Measurements from ENCODE around the gene GABRB1. TPM values are rescaled to one million over a fixed set of nuclear protein-coding genes. Genes with fewer than 3 reads are reported as not detected.

GABRB1 gene
- total RNA-seq = not detected

GRCh38 chr4:47031011-47031678, at the start of gene GABRB1:
Gene GABRB1 (plus strand): TSS chr4:47031567.
- Histone ChIP-seq H3K4me3 (ENCODE audit: low read length) (no peak within 1 kb of the TSS), H3K9me3 (ENCODE audit: low read depth, low read length) (no peaks in the 10 kb centered on the region), H3K4me1 (ENCODE audit: insufficient read depth, low read length) (peaks cover 14% of the 10 kb centered on the region), H3K27me3 (ENCODE audit: insufficient read depth, low read length) (peaks cover 47% of the 10 kb centered on the region)

DNA sequence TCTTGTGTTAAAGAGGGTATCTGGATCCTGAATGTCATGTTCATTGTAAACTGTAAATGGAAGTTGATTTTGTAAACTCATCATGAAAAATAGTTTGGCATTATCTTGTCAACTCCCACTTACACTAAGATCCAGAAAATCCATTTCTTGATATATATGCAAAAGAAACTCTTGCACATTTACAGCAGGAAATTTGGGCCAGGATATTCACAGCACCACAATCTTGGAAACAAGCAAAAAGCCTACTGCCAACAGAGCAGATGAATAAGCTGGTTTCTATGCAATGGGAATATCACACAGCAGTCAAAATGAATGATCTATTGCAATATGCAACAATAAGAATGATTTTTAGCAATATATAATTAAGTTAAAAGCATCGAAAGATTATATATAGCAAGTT, 46.6 kb upstream of the GABRB1 start:
- peaks cover 7% of the 10 kb centered on the region for H3K27me3 ChIP-seq (ENCODE audit: insufficient read depth, low read length)
- H3K4me1 ChIP-seq (ENCODE audit: insufficient read depth, low read length) = no peaks in the 10 kb centered on the region
- H3K9me3 ChIP-seq (ENCODE audit: low read depth, low read length) = no peaks in the 10 kb centered on the region
- no peak overlapping the region for H3K4me3 ChIP-seq (ENCODE audit: low read length)

DNA sequence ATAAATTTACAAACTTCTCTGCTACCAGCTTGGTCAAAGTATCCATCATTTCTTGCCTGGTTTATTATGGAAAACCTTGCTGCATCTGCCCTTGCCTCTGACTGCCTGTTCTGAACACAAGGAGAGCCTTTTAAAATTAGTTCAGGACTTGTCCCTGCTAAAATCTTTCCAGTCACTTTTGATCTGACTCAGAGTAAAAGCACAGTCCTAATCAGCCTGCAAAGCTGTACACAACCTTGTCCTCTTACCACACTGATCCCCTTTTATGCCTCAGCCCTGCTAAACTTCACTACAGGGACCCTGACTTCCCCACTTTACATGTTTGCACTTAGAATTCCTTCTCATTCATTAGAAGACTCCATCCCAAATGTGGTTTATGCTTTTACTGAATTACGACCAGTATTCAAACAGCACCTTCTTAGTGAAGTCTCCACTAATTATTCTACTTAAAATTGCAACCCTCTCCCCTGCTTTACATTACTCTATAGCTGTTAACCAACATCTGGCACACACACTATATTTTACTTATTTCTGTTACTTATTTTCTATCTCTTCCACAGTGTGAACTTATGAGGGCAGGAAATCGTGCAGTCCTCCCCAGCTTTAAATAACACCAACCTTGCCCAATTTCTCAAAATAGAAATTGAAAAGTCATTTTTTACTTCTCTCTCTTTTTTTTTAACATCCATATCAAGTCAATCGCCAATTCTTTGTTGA, 44.3 kb upstream of the GABRB1 start:
- H3K4me3 ChIP-seq (ENCODE audit: low read length) = no peak overlapping the region
- H3K27me3 ChIP-seq (ENCODE audit: insufficient read depth, low read length) = peaks cover 18% of the 10 kb centered on the region
- H3K9me3 ChIP-seq (ENCODE audit: low read depth, low read length) = no peaks in the 10 kb centered on the region
- no peaks in the 10 kb centered on the region for H3K4me1 ChIP-seq (ENCODE audit: insufficient read depth, low read length)

DNA sequence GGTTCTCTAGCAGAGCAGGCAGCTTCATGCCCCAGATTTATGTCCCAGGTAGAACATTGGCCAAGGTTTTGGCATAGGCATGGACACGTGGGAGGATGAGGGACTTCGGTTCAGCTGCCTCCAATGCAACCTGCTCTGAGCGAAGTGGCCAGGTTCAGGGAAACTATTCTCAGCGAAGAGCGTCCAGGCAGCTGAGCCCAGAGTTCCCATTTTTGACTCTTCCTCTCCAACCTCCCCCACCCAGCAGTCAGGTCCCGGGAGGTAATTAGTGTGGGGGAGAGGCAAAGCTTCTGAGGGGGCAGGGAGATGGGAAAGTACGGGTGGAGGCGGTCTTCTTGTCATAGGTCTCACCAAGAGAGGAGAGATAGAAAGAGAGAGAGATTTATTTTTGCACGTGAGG, 39.0 kb upstream of the GABRB1 start:
- Histone ChIP-seq H3K9me3 (ENCODE audit: low read depth, low read length) (no peaks in the 10 kb centered on the region), H3K4me3 (ENCODE audit: low read length) (no peak overlapping the region), H3K27me3 (ENCODE audit: insufficient read depth, low read length) (peaks cover 62% of the 10 kb centered on the region), H3K4me1 (ENCODE audit: insufficient read depth, low read length) (peaks cover 13% of the 10 kb centered on the region)

DNA sequence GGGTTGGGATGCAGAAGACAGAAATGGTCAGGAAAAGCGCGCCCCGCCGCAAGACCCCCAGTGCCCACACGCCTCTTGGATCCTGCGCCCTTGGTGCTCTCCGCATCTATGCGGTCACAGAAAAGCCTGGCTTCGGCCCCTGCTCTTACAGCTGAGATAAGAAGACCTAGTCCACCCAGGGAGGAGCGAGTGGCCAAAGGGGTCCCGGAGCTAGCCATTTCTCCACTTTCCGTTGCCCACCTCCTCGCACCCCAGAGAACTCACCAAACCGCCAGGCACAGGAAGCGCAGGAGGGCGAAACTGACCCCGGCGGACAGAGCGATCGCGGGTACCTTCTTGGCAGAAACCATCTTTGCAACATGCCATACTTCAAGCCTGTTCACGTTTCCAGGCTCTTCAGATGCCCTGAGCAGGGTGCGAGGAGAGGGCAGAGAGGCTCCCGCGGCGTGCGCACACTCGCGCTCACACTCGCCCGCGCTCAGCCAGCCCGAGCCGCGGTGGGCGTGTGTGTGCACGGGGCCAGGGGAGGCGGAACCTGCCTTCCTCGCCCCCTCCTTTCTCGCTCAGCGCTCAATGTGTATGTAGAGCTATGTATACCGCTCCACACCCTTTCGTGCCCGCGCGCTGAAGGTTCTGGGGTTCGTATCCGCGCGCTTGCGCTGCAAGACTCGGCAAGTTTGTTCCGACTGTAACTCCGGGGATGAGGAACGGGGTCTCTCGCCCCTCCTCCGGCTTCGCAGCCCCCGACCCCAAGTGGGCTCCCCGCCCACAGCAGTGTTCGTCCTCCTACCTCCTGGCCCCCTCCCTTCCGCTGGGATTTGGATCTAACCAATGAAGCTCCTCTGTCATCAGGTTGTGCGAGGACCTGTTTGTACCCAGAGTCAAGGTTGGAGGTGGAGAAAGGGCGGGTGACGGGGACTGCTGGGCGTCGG, 38.0 kb upstream of the GABRB1 start, which contains the start of gene GABRA4:
Gene GABRA4, minus strand, starts transcription at position 507 of the 932 bp plus-strand sequence. Its CDS starts 157 bp downstream, at position 350.
- Histone ChIP-seq H3K27me3 (ENCODE audit: insufficient read depth, low read length) (peaks cover 62% of the 10 kb centered on the region), H3K4me1 (ENCODE audit: insufficient read depth, low read length) (peaks cover 13% of the 10 kb centered on the region), H3K9me3 (ENCODE audit: low read depth, low read length) (no peaks in the 10 kb centered on the region), H3K4me3 (ENCODE audit: low read length) (no peak within 1 kb of the TSS)

GRCh38 chr4:46994007-46994405, 37.4 kb upstream of the GABRB1 start:
- Histone ChIP-seq H3K4me3 (ENCODE audit: low read length) (no peak overlapping the region), H3K4me1 (ENCODE audit: insufficient read depth, low read length) (peaks cover 13% of the 10 kb centered on the region), H3K9me3 (ENCODE audit: low read depth, low read length) (no peaks in the 10 kb centered on the region), H3K27me3 (ENCODE audit: insufficient read depth, low read length) (peaks cover 63% of the 10 kb centered on the region)

DNA sequence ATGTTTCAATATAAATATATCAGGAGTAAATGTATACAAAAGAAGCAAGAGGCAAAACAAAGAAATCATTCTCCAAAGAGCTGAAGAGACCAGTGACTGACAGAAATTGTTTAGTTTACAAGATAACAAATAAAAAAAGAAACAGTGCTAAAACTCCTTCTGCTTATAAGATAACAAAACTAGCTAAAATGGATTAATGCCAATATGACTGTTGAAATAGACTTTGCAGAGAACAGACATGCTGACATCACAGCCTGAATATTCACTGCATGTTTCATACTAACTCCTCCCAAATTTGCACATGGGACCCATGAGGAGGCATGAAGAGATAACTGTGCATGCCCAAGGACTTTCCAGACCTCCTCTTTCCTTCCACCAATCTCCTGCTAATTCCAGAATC, 31.8 kb upstream of the GABRB1 start:
- Histone ChIP-seq H3K9me3 (ENCODE audit: low read depth, low read length) (no peaks in the 10 kb centered on the region), H3K4me3 (ENCODE audit: low read length) (no peak overlapping the region), H3K27me3 (ENCODE audit: insufficient read depth, low read length) (peaks cover 30% of the 10 kb centered on the region), H3K4me1 (ENCODE audit: insufficient read depth, low read length) (no peaks in the 10 kb centered on the region)

DNA sequence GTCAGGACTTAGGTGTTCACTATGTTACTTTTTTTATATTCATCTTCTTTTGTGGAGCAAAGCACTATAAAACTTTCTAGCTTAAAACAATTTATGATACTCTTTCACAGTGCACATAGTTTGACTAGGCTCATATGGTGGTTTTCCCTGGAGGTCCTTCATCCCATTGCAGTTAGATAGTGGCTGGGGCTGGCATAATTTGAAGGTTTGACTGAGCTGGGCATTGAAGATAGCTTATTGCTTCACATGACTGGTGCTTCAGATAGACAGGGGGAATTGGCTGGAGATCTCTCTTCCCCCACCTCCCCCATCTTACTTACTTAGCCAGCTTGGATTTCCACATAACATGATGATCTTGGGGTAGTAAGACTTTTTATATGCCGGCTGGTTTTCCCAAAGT, 31.0 kb upstream of the GABRB1 start:
- Histone ChIP-seq H3K9me3 (ENCODE audit: low read depth, low read length) (no peaks in the 10 kb centered on the region), H3K27me3 (ENCODE audit: insufficient read depth, low read length) (peaks cover 21% of the 10 kb centered on the region), H3K4me1 (ENCODE audit: insufficient read depth, low read length) (no peaks in the 10 kb centered on the region), H3K4me3 (ENCODE audit: low read length) (no peak overlapping the region)

DNA sequence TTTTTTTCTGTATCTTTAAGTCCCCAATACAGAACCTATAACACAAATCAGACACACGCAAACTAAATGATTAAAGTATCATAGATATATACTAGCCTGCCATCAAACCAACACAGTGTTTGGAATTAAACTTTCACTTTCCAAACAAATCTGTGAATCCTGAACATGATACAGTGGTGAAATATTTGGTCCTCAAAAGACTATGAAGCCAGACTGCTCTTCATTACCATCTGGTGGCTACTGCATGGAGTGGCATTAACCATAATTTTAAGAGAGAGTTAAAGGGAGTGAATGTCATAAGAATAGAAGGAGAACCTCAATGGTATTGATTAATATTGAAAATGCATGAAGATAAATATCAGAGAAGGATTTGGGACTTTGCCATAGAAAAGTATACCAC, 28.8 kb upstream of the GABRB1 start:
- Histone ChIP-seq H3K4me3 (ENCODE audit: low read length) (no peak overlapping the region), H3K4me1 (ENCODE audit: insufficient read depth, low read length) (no peaks in the 10 kb centered on the region), H3K9me3 (ENCODE audit: low read depth, low read length) (no peaks in the 10 kb centered on the region)

DNA sequence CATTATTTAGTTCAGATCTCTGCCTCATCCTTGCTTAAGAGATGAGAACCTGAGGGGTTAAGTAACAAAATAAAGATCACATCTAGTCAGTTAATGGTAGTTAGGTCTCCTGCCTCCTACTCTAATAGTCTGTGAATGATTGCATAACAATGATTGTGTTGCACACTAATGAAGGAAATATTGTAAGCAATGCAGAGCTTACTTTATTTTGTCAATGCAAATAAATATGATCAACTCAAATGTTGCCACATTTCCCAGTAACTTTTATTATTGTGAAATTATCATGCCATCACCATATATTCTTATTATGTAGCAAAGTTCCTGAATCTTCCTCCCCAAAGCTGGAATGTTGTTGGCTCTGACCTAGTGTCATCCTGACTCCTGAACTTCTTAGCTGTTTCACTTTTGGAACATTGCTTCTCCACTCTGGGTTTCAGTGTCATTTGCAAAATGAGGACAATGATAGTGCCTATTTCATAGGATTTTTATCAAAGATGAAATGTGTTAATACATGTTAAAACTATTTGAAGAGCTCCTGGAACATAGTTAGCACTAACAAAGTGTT, 20.9 kb upstream of the GABRB1 start:
- Histone ChIP-seq H3K27me3 (ENCODE audit: insufficient read depth, low read length) (no peaks in the 10 kb centered on the region), H3K4me1 (ENCODE audit: insufficient read depth, low read length) (peaks cover 4% of the 10 kb centered on the region), H3K4me3 (ENCODE audit: low read length) (no peak overlapping the region), H3K9me3 (ENCODE audit: low read depth, low read length) (no peaks in the 10 kb centered on the region)

More for the DNA sequence above, 28.8 kb upstream of the GABRB1 start:
- peaks cover 10% of the 10 kb centered on the region for H3K27me3 ChIP-seq (ENCODE audit: insufficient read depth, low read length)

DNA sequence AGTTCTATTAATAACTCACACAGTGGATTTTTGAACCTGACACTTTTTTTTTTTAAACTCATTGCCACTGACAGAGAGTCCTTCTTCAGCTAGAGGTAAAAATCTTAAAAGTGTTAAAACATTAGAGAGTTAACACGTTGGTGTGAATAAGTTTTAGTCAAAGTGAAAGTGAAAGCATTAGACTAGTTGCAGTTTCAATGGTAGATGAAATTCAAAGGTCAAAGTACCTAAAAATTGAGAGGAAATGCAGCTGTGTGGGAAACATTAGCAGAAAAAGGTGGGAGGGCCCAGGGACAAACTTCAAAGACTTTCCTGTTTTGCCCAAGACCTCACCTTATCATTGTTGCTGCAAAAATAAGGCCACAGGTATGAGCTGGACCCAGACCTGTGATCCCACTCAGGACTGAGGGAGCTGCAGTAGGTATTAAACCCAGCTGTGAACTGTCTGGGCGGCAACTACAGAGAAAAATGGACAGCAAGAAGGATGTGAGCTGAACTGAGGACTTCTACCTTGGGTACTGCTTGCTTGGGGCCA, 20.4 kb upstream of the GABRB1 start:
- Histone ChIP-seq H3K4me1 (ENCODE audit: insufficient read depth, low read length) (peaks cover 4% of the 10 kb centered on the region), H3K4me3 (ENCODE audit: low read length) (no peak overlapping the region), H3K9me3 (ENCODE audit: low read depth, low read length) (no peaks in the 10 kb centered on the region), H3K27me3 (ENCODE audit: insufficient read depth, low read length) (no peaks in the 10 kb centered on the region)

DNA sequence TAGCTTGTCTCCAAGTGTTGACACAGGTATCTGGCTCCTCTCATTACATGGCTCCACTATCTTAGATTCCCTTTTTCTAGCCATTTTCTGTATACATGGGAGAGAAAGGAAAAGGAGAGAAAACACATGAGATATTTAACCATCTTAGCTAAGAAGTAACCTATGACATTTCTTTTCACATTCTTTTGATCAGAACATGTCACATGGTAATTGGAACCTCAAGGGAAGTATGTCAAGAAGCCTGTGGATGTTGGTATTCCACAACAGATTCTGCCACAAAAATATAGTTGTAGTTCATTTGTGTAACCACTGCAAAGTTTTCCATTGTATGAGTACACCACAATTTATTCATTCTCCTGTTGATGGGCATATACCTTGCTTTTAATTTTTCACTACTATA, 18.7 kb upstream of the GABRB1 start:
- peaks cover 4% of the 10 kb centered on the region for H3K4me1 ChIP-seq (ENCODE audit: insufficient read depth, low read length)
- no peak overlapping the region for H3K4me3 ChIP-seq (ENCODE audit: low read length)
- no peaks in the 10 kb centered on the region for H3K27me3 ChIP-seq (ENCODE audit: insufficient read depth, low read length)
- no peaks in the 10 kb centered on the region for H3K9me3 ChIP-seq (ENCODE audit: low read depth, low read length)

DNA sequence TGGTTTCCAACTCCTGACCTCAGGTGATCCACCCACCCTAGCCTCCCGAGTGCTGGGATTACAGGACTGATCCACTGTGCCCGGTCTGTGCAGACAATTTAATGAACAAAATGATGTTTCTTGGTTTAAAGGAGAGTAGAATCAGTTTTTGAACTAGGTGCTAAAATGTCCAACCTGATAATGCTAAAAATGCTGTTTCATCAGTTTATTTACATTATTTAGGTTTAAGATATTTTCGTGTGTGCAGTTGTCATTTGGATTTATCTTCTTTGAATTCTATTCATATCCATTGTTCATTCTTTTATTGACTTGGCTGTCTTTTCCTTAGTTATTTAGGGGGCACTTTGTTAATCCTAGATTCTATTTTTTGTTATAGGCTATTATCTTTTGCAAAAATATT, 18.0 kb upstream of the GABRB1 start:
- peaks cover 4% of the 10 kb centered on the region for H3K4me1 ChIP-seq (ENCODE audit: insufficient read depth, low read length)
- no peaks in the 10 kb centered on the region for H3K27me3 ChIP-seq (ENCODE audit: insufficient read depth, low read length)
- H3K9me3 ChIP-seq (ENCODE audit: low read depth, low read length) = no peaks in the 10 kb centered on the region
- no peak overlapping the region for H3K4me3 ChIP-seq (ENCODE audit: low read length)

DNA sequence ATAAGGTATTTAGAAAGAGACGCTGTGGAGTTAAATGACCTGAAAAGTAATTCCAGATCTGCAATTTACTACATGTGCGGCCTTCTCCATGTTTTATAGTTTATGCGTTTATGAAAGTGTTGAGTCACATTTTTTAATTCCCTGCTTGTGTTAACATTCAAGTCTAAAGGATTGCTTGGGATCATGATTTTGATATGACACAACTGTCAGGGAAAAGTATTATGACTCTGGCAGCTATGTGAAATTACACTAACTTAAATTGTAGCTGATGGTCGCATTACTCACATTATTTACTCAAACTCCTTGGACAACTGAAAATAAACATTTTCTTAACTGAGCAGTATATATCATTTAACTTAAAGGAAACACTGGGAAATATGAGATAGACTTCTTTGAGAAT, 14.3 kb upstream of the GABRB1 start:
- Histone ChIP-seq H3K27me3 (ENCODE audit: insufficient read depth, low read length) (no peaks in the 10 kb centered on the region), H3K4me1 (ENCODE audit: insufficient read depth, low read length) (no peaks in the 10 kb centered on the region), H3K9me3 (ENCODE audit: low read depth, low read length) (no peaks in the 10 kb centered on the region), H3K4me3 (ENCODE audit: low read length) (no peak overlapping the region)

All from mononuclear cell (primary cell).